Measurements from ENCODE around the gene SMCHD1. TPM values are rescaled to one million over a fixed set of nuclear protein-coding genes. Genes with fewer than 3 reads are reported as not detected.

The SMCHD1 gene
- 25.2 TPM for total RNA-seq
- long read RNA-seq, full-length matches to known transcripts = 1 of 9 reads
- long read RNA-seq, partial matches to known transcripts = 6 of 9 reads
- long read RNA-seq, other reads (novel, unspliced or antisense) = 2 of 9 reads

GRCh38 chr18:2655178-2655953 lies at the start of gene SMCHD1:
TSS of gene SMCHD1 (plus strand) at chr18:2655726. CDS start at chr18:2656076, 350 bp downstream.
- peak; percentile 97 for DNase-seq (ENCODE audit: missing footprints)
- peak; percentile 92 for ATAC-seq
- intact Hi-C loops (cut with DNase I) = loop anchor here (1.0 kb wide), 1 partner anchor 84 kb away; the partner anchor contains the start of genes METTL4 and NDC80

DNA sequence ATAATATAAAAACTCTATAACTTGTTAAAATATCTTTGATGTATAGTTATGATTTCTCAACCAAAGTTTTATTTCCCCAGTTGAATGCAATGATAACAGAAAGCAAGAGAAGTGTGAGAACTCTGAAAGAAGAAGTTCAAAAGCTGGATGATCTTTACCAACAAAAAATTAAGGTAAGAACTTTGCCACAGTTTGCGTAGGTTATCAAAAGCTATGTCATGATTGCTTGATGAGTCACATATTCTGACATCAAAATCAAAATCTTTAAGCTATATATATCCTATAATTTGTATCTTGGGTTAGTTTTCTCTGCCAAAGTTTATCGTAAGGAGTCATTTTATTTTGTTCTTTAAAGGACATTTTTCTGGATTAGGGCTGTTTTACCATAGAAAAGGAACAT lies 49.2 kb upstream of the SMCHD1 start:
- no peak for ATAC-seq
- no peak for DNase-seq (ENCODE audit: missing footprints)
- intact Hi-C loops (cut with DNase I) = no loop called here

GRCh38 chr18:2609604-2610003 lies 45.9 kb upstream of the SMCHD1 start:
- intact Hi-C loops (cut with DNase I) = no loop called here
- no peak for DNase-seq (ENCODE audit: missing footprints)
- no peak for ATAC-seq

GRCh38 chr18:2610549-2610948 lies 45.0 kb upstream of the SMCHD1 start:
- DNase-seq (ENCODE audit: missing footprints) = no peak
- no peak for ATAC-seq
- intact Hi-C loops (cut with DNase I) = no loop called here

DNA sequence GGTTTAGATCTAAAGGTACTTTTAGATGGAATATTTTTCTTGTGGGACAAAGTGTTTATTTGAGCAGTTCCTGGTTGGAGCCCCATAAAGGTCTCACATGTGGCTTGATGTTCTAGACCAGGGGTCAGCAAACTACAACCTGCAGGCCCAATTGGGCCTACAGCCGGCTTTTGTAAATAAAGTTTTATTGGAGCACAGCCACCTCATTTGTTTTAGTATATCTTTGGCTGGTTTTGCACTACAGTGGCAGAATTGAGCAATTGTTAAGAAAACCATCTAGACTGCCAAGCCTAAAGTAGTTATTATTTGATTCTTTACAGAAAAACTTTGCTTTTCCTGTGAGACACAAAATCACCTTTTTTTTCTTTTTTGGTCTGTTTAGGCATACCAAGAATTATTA lies 42.5 kb upstream of the SMCHD1 start:
- no peak for ATAC-seq
- DNase-seq (ENCODE audit: missing footprints) = no peak
- intact Hi-C loops (cut with DNase I) = no loop called here

DNA sequence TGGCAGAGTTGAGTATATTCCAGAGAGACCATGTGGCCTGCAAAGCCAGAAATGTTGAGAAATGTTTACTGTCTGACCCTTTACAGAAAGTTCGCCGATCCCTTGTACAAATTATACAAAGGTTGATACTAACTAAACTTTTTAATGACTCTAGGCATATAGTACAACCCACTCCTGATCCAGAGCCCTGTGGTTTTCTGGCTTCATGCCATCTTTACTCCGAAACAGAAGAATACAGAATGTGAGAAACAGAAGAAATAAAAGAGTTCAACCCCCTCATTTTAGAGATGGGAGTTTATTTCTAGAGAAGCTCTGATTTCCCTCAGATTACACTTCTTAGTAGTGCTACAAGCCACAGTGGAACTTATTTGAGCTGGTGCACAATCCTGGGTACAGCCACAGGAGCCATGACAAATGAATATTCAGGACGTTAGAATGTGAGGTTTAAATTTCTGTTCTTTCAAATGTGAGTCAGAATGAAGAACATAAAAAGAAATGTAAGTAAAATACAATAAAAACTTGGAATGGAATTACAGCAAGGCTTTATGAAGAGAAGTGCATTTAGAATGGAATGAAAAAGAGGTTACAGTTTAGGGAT lies 38.0 kb upstream of the SMCHD1 start:
- intact Hi-C loops (cut with DNase I) = no loop called here
- DNase-seq (ENCODE audit: missing footprints) (no peak), ATAC-seq (no peak)

DNA sequence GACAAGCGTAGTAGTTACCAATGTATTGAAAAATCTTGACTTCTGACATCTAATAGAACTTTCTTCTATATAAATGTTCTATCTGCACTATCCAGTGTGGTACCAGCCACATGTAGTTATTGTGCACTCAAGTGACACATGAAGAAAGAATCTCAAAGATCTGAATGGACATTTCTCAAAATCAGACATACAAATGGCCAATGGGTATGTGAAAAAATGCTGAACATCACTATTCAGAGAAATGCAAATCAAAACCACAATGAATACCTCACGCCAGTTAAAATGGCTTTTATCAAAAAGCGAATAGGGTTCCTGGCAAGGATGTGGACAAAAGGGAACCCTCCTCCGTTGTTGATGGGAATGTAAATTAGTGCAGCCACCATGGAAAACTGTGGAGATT lies 37.5 kb upstream of the SMCHD1 start:
- intact Hi-C loops (cut with DNase I) = no loop called here
- ATAC-seq (no peak), DNase-seq (ENCODE audit: missing footprints) (no peak)

DNA sequence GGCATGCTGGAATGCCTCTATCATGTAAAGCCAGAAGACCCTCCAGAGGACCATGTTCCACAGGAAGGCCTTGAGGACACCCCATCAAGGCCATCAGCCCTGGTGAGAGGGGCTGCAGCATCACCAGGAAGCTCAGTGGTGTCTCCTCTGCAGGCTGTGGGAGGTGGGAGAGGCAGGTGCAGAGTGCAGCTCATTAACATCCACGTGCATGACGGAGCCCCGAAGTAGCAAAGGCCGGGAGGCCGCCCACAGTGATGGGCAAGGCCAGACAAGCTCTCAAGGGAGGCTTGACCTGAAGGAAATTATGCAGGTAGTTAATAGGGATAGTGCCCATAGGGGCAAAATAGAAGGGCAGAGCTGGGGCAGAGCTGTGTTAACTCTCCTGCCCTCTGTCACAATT lies 30.3 kb upstream of the SMCHD1 start:
- intact Hi-C loops (cut with DNase I) = no loop called here
- no peak for DNase-seq (ENCODE audit: missing footprints)
- no peak for ATAC-seq

DNA sequence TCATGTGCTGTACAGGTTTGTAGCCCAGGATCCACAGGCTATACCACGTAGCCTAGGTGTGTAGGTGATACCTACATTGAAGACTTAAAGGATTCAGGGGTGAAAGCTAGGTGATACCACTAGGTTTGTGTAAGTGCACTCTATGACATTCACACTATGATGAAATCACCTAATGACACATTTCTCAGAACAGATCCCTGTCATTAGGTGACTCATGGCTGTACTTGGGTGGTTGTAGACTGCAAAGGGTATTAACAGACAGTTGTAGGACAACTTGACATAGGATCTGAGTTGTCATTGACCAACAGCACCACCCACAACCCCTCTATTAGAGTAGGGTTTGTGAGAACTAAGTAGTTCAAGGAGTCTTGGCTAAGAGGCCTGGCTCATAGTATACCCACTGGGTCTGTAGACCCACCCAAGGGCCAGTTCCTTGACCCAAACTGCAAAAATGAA lies 27.7 kb upstream of the SMCHD1 start:
- DNase-seq (ENCODE audit: missing footprints) (no peak), ATAC-seq (no peak)
- intact Hi-C loops (cut with DNase I) = no loop called here

DNA sequence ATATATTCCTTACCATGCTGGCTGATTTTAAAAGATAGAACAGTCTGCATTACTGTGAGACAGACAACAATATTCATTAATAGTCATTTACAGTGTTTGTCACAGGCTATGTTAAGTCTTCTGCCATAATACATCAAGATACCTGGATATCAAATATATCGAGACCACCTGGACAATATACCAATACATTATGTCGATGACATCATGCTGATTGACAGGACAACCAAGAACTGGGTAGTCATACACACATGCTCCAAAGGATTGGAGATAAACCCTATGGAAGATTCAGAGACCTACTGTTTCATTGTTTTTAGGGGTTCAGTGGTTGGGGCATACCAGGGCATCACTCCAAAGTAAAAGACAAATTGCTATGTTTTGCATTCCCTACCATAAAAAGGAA lies 26.5 kb upstream of the SMCHD1 start:
- ATAC-seq = no peak
- intact Hi-C loops (cut with DNase I) = no loop called here

DNA sequence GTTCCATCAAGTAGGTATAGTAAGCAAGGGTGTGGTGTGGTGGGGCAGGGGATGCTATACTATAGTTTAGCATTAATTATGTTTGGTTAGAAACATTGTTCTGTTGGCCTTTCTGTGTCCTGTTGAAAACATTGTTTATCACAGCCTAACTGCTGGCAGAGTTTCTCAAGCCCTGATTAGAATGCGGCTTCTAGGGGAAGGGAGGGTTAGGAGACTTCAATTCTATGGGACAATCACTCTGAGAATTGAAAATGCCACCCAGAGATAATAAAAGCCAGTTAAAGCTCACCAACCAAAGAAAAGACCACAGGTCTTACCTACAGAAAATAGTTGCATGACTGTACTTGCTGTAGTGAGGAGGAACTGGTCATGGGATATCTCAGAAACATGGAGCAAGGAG lies 19.9 kb upstream of the SMCHD1 start:
- DNase-seq (ENCODE audit: missing footprints) = no peak
- no peak for ATAC-seq
- intact Hi-C loops (cut with DNase I) = no loop called here

More for the DNA sequence above, 26.5 kb upstream of the SMCHD1 start:
- DNase-seq (ENCODE audit: missing footprints) = no peak

DNA sequence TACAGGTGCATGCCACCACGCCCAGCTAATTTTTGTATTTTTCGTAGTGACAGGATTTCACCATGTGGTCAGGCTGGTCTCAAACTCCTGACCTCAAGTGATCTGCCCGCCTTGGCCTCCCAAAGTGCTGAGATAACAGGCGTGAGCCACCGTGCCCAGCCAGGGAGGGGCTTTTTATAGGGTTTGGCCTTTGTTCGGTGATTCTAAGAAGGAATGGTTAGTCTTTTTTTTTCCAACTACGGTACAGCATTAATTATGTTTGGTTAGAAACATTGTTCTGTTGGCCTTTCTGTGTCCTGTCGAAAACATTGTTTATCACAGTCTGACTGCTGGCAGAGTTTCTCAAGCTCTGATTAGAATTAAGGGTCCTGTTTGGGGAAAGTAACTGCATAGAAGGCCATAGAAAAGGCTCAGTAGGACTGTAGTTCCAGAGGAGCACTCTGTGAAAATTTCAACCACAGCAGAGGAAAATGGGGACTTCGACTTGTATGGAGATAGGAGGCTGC lies 19.3 kb upstream of the SMCHD1 start:
- intact Hi-C loops (cut with DNase I) = no loop called here
- DNase-seq (ENCODE audit: missing footprints) (no peak), ATAC-seq (no peak)

GRCh38 chr18:2641638-2642037 lies 13.9 kb upstream of the SMCHD1 start:
- intact Hi-C loops (cut with DNase I) = no loop called here
- DNase-seq (ENCODE audit: missing footprints) (no peak), ATAC-seq (no peak)

DNA sequence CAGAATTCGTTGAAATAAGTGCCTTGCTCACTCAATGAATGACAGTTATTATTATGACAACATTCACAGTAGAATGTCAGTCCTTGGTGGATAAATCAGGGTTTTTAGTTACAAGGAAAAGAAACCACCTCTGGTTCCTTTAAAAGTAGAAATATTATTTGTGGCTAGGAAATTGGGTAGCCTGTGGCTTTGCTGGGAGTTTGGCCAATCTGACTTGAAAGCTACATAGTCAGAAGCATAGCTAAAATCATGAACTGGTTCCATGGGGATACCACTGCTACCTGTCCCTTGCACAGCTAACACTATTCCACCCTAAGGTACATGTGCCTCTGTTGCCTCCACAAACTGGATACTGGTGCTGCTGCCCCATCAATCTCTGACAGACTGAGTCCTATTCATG lies 12.8 kb upstream of the SMCHD1 start:
- intact Hi-C loops (cut with DNase I) = no loop called here
- DNase-seq (ENCODE audit: missing footprints) (no peak), ATAC-seq (no peak)

- DNase-seq (ENCODE audit: missing footprints) = no peak
- intact Hi-C loops (cut with DNase I) = no loop called here
- no peak for ATAC-seq
Measured at GRCh38 chr18:2644535-2644934, 11.0 kb upstream of the SMCHD1 start.

DNA sequence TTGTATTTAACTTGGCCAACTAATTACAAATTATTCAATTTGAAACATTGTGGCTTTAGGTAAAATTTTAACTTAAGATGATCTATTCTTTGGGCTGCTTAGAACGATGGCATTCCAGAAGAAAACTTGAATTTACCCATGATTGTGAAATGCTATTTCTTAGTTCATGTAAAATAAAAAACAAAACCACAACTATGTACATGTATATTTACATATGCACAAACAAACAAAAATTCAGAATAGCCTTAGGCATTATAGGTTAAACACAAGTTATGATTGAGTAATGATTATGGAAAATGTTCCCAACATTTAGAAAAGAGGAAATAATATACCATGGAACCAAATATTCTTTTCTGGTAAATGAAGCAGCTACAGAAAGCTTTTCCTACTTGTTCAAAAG lies 3.5 kb upstream of the SMCHD1 start:
- ATAC-seq (no peak), DNase-seq (ENCODE audit: missing footprints) (no peak)
- intact Hi-C loops (cut with DNase I) = no loop called here

- no peak for ATAC-seq
- intact Hi-C loops (cut with DNase I) = no loop called here
Measured at GRCh38 chr18:2653467-2653866, 2.1 kb upstream of the SMCHD1 start.

DNA sequence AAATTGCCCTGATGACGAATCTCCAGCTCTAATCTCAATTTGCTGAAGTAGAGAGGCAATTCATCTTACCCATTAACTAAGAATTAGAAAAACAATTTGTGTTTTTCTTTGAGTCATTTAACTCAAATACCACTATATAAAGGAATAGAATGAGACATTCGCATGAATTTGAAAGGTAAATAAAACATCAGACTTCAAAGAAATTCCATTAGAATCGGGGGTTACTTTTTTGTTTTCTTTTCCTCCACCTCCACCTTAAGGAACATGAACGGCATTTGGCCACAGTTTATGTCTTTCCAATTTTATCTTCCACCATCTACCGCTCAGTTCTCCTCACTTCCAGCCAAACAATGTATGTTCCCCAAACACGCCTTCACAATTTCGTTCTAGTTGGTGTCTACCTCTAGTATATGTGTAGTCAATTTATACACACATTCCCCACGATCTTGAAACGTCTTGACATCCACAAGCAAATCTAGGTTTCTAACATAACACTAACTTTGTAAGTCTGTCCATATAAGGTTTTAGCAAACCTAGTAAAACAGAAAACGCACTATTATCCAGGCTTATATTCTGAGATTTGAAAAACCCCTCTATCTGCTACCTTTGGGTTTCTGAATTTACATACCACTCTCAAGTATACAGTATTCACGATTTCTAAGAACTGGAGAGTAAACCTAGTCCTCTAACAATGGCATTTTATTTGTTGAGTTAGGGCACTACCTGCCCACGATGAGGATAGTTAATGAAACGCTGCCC lies 1.2 kb upstream of the SMCHD1 start:
- no peak for DNase-seq (ENCODE audit: missing footprints)
- intact Hi-C loops (cut with DNase I) = no loop called here
- no peak for ATAC-seq

More at GRCh38 chr18:2653467-2653866, 2.1 kb upstream of the SMCHD1 start:
- DNase-seq (ENCODE audit: missing footprints) = no peak

DNA sequence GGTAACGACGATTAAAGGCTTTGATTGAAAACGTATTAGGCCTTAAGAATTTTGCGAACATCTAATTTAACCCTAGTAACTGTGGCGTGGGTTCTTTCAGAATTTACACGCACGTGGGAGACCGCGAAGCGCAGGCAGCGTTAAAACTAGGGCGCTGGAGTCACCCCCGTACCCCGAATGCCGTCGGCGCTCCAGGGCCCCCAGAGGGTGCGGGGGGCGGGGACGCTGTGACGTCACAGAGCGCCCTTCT lies 673 bp upstream of the SMCHD1 start:
- intact Hi-C loops (cut with DNase I) = loop anchor here (1.0 kb wide), 1 partner anchor 84 kb away; the partner anchor contains the start of genes METTL4 and NDC80
- ATAC-seq (peak; percentile 37), DNase-seq (ENCODE audit: missing footprints) (no peak)

DNA sequence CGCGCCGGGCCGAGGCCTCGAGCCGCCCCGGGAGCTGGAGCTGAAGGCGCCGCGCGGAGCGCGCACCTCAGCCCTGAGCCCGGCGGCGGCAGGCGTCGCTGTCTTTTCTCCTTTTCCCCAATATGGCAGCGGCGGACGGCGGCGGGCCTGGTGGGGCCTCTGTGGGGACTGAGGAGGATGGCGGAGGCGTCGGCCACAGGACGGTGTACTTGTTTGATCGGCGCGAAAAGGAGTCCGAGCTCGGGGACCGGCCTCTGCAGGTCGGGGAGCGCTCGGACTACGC lies 369 bp downstream of the SMCHD1 start:
- ATAC-seq (peak; percentile 27), DNase-seq (ENCODE audit: missing footprints) (no peak)
- intact Hi-C loops (cut with DNase I) = loop anchor here (1.0 kb wide), 1 partner anchor 85 kb away; the partner anchor contains the start of genes METTL4 and NDC80

Measured in Right ventricle myocardium inferior (tissue), 1 donor.